OCI-LY1 (cell line): Measurements from ENCODE around the gene ZNF804B.

Source experiments
- CTCF ChIP-seq: fragments of 200-600 bp; sonication (generic), shearing (Covaris generic); IDR thresholded peaks from 2 replicates; pipeline ENCODE4 v1.5.1; 2017; ENCODE audit warnings: mild to moderate bottlenecking, antibody characterized with exemption, low read length, moderate library complexity, mixed read lengths
- EZH2 ChIP-seq: fragments of 200-600 bp; sonication (generic), shearing (Covaris generic); IDR thresholded peaks from 2 replicates; pipeline ENCODE4 v1.8.0; 2017; ENCODE audit warnings: borderline replicate concordance, mixed run types, mild to moderate bottlenecking, antibody characterized with exemption, low read length, moderate library complexity, mixed read lengths

GRCh38 chr7:88933285-88933684 lies 173.8 kb downstream of the ZNF804B start:
- TF ChIP-seq CTCF: no peak
- TF ChIP-seq EZH2: no peak
